Iris pigment epithelial cell (primary cell): ENCODE results near the gene RAD52.

Source experiments
- DNase-seq: peaks from one replicate; pipeline ENCODE4 v3.0.0-alpha.2; 2011; ENCODE audit warnings: low read depth

The RAD52 gene

GRCh38 chr12:913919-914698, 35.4 kb downstream of the RAD52 start:
- DNase-seq = peak; percentile 82

GRCh38 chr12:912466-913235, 36.8 kb downstream of the RAD52 start:
- no peak for DNase-seq

DNA sequence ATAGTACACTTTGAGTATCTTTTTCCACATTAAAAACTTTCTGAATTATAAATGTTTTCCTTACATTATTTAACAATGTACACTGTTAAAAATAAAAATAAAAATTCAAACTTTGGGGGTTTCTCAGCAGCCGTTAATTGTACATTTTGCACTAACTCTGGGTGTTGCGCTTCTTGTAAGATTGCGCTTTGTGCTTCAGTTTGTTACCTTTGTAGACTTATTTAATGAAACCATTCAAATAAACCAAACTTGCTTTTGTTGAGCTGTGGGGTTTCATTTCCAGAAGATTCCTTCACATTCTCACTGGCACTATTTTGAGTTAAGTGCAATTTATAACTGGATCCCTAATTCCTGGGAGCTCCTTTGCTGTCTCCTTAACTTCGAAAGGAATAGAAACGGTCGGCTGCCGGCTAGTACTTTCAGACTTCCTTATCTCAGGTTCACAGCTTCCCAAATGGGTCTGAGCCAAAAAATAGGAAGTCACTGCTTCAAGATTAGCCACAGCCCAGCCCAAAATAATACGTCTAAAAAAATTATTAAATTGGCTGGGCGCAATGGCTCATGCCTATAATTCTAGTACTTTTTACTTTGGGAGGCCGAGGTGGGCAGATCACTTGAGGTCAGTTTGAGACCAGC, 38.2 kb downstream of the RAD52 start:
- no peak for DNase-seq

GRCh38 chr12:910416-910815, 39.1 kb downstream of the RAD52 start:
- DNase-seq = no peak

GRCh38 chr12:909861-910260, 39.6 kb downstream of the RAD52 start:
- no peak for DNase-seq

GRCh38 chr12:907413-908185, 41.9 kb downstream of the RAD52 start:
- DNase-seq = no peak

DNA sequence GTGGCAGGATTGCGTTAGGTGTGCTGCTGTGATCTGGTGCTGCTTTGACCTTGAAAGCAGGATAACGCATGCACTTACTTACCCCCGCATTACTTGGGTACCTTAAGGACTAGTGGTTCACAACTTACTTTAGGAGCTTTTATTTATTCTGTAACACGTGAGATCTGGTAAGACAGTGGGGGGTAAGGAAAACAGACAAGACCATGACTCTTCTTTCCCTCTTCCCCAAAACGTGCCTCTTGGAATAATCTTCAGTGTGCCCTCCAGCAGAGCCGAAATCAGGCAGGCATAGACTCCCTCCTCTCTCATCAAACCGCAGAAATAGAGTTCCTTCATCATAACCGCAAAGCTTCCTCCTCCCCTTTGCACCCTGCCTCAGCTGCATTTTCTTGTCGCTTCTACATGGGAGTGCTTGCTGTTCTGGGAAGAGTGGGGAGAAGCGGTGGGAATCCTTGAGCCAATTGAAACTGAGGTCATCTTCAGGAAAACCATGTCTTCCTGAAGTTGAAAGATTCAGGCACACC, 43.4 kb downstream of the RAD52 start:
- no peak for DNase-seq

DNA sequence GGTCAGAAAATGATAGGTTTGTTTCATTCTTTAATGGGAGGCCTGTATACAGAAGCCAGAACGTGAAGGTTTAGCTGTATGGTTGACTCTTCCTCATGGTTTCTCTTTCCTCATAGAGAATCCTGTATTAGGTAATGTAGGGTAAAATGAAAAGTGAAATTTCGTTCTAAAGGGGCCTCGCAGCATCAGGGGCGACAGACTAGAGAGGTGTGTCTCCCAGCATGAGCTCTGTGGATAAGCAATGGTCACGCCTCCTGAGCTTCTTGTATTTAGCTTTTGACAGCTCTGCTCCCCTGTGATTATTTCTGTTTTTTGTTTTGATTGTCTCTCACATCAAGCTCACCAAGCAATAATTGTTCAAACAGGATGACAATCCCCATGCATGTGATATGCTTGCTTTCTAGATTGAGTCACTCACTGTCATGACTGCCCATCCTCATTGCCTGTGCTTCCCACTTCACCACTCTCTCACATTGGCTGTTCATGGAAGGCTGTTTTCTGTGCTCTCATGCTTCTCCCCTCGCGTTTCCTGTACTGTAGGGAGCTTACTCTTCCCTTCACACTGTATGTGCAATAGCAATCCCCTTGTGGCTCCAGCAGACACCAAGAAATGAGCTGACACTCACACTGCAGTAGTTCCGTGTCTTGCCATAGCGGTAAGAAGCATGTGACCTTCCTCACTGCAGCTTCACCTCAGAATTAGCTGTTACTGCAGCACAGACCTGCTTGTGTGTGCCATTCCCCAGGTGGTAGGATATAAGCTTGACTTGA, 44.0 kb downstream of the RAD52 start:
- no peak for DNase-seq

DNA sequence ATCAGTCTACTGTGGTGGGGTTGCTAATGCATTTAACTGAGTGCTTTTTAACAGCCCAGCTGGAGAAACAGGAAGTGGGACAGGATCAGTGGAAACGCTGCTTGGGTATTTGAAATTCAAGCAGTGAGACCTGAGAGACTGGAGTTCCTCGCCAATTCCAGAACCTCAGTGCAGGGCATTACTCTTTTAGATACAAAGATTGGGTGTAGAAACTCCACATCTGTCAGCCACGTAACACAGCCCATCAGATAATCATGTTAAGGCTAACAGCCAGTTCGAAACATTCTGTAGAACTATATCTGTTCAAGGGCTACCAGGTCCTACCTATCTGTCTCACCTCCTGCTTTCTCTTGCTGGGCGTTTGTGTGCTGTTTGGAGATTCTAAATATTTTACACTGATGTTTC, 45.5 kb downstream of the RAD52 start:
- DNase-seq = no peak

GRCh38 chr12:903055-903454, 46.4 kb downstream of the RAD52 start:
- DNase-seq = no peak

DNA sequence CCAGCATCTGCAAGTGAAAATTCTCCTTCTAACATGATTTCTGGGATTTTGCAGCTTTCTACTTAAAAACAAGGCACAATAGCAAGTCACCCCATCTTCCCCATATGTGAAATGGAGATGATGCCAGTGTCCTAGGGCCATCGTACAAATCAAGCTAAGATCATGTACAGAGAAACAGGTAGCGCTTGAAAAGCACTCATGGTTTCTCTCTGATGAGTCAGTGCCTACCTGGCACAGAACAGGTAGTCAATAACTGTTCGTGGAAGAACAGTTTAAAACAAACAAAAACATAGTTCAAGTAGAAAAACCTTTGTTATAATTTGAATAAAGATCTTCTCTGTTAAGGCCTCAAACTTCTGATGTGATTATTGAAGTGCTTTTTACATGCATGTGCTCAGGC, 46.9 kb downstream of the RAD52 start:
- no peak for DNase-seq

GRCh38 chr12:897386-897785, 52.1 kb downstream of the RAD52 start:
- no peak for DNase-seq

DNA sequence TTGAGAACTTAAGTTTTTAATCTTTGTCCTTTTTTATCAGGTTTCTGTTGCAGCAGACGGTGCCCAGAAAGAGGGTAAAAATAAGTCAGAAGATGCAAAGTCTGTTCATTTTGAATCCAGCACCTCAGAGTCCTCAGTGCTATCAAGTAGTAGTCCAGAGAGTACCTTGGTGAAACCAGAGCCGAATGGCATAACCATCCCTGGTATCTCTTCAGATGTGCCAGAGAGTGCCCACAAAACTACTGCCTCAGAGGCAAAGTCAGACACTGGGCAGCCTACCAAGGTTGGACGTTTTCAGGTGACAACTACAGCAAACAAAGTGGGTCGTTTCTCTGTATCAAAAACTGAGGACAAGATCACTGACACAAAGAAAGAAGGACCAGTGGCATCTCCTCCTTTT, 53.5 kb downstream of the RAD52 start:
- no peak for DNase-seq

- no peak for DNase-seq
Observed at GRCh38 chr12:894226-894625, 55.3 kb downstream of the RAD52 start.

DNA sequence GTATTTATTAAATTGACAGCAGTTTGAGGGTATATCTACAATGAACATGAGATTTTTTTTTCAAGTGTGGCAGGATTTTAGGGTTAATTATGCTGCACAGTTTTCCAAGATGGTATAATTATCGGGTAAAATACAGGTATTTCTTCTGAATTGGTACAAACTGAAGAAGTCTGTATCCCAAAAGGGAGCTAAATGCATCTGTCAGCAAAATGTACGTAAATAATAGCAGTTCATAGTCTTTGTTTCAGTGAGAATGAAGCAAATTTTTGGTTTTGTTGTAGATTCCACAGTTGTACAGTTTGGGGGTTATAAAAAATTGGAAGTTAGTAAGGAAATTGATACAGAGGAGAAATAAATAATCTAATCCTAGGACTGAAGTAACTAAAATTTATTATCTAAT, 63.3 kb downstream of the RAD52 start:
- no peak for DNase-seq

GRCh38 chr12:885701-886100, 63.8 kb downstream of the RAD52 start:
- no peak for DNase-seq

- DNase-seq = no peak
Observed at GRCh38 chr12:884746-885414, 64.6 kb downstream of the RAD52 start.

GRCh38 chr12:880656-881055, 68.8 kb downstream of the RAD52 start:
- DNase-seq = no peak

GRCh38 chr12:879641-880040, 69.9 kb downstream of the RAD52 start:
- DNase-seq = peak; percentile 53

DNA sequence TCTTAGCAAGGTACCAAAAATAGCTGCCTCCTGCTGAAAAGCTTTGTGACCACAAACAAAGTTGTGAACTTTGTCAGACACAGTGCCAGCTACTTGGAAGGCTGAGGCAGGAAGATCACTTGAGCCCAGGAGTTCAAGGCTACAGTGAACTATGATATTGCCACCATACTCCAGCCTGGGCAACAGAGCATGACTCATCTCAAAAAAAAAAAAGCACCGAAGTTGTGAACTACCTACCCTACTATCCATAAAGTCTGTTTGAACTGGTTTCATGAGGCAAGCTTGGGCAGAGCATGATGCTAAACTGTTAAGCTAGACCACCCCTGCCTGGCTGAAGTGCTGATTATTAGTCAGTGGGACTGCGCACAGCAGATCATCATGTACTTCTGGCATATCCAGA, 75.5 kb downstream of the RAD52 start:
- DNase-seq = peak; percentile 50

GRCh38 chr12:870378-870777, 79.1 kb downstream of the RAD52 start:
- no peak for DNase-seq
